Mesenchymal stem cell (in vitro differentiated cells and primary cell): ENCODE measurements around the gene ADAM33.
A peak's percentile ranks its signal among the peaks of the same experiment; 100 is the strongest.

Experiments
- DNase-seq: peaks from one replicate; pipeline ENCODE4 v3.0.0-alpha.2; 2013
- H2AFZ ChIP-seq: one replicate; pipeline ENCODE4 v1.6.1; 2013; ENCODE audit warnings: low read depth, mild to moderate bottlenecking, control low read depth, inconsistent platforms, low read length, moderate library complexity
- H2AK5ac ChIP-seq: 2 replicates; pipeline ENCODE4 v1.6.1; 2013; ENCODE audit warnings: low read length, moderate library complexity, mild to moderate bottlenecking, inconsistent platforms; ENCODE audit not compliant: severe bottlenecking
- H2BK120ac ChIP-seq: one replicate; pipeline ENCODE4 v1.6.1; 2013; ENCODE audit warnings: low read depth, mild to moderate bottlenecking, inconsistent platforms, low read length, moderate library complexity
- H2BK12ac ChIP-seq, 2 experiments: one replicate each; pipeline ENCODE4 v1.6.1; 2013; ENCODE audit warnings: inconsistent platforms in 2 of 2, low read length in 2 of 2, mild to moderate bottlenecking in 2 of 2, moderate library complexity in 2 of 2, control low read depth in 1 of 2
- H2BK15ac ChIP-seq: one replicate; pipeline ENCODE4 v1.6.1; 2013; ENCODE audit warnings: mild to moderate bottlenecking, low read depth, inconsistent platforms; ENCODE audit not compliant: poor library complexity, severe bottlenecking
- H2BK5ac ChIP-seq: 2 replicates; pipeline ENCODE4 v1.6.1; 2013; ENCODE audit warnings: low read depth, mild to moderate bottlenecking, low read length, control low read depth, inconsistent platforms; ENCODE audit not compliant: poor library complexity, severe bottlenecking
- H3K14ac ChIP-seq, 2 experiments: one replicate each; pipeline ENCODE4 v1.6.1; 2013; ENCODE audit warnings: inconsistent platforms in 2 of 2, low read length in 2 of 2, control low read depth in 1 of 2, mild to moderate bottlenecking in 1 of 2, moderate library complexity in 1 of 2
- H3K18ac ChIP-seq, 2 experiments: one replicate each; pipeline ENCODE4 v1.6.1; 2013; ENCODE audit warnings: inconsistent platforms in 2 of 2, low read length in 2 of 2, control low read depth in 1 of 2, low read depth in 1 of 2, mild to moderate bottlenecking in 1 of 2
- H3K23ac ChIP-seq, 2 experiments: one replicate each; pipeline ENCODE4 v1.6.1; 2013; ENCODE audit warnings: inconsistent platforms in 2 of 2, low read length in 2 of 2, mild to moderate bottlenecking in 2 of 2, moderate library complexity in 2 of 2, control low read depth in 1 of 2
- H3K27ac ChIP-seq: 2 replicates; pipeline ENCODE4 v1.5.1; 2013; ENCODE audit warnings: mild to moderate bottlenecking, moderate library complexity, low read length, control low read depth, inconsistent platforms; ENCODE audit not compliant: poor library complexity, severe bottlenecking
- H3K27me3 ChIP-seq, 2 experiments: 2 replicates each; pipeline versions ENCODE4 v1.6.1 to v1.7.0; 2013; ENCODE audit warnings: low read length in 2 of 2, mild to moderate bottlenecking in 2 of 2, moderate library complexity in 2 of 2, control low read depth in 1 of 2, inconsistent platforms in 1 of 2; ENCODE audit not compliant: control insufficient read depth in 1 of 2, insufficient read depth in 1 of 2
- H3K36me3 ChIP-seq, 2 experiments: 2 replicates each; pipeline versions ENCODE4 v1.6.1 to v1.7.0; 2013; ENCODE audit warnings: low read length in 2 of 2, control low read depth in 1 of 2, inconsistent platforms in 1 of 2, low read depth in 1 of 2, mild to moderate bottlenecking in 1 of 2; ENCODE audit not compliant: insufficient read depth in 2 of 2, control insufficient read depth in 1 of 2
- H3K4ac ChIP-seq, 2 experiments: one replicate each; pipeline ENCODE4 v1.6.1; 2013; ENCODE audit warnings: inconsistent platforms in 2 of 2, low read length in 2 of 2, mild to moderate bottlenecking in 2 of 2, moderate library complexity in 2 of 2, control low read depth in 1 of 2, low read depth in 1 of 2
- H3K4me1 ChIP-seq: 2 replicates; pipeline ENCODE4 v1.6.1; 2013; ENCODE audit warnings: low read depth, low read length, control low read depth; ENCODE audit not compliant: control insufficient read depth, insufficient read depth
- H3K4me2 ChIP-seq: 2 replicates; pipeline ENCODE4 v1.6.1; 2013; ENCODE audit warnings: low read length, mild to moderate bottlenecking, inconsistent platforms; ENCODE audit not compliant: poor library complexity, severe bottlenecking
- H3K4me3 ChIP-seq, 2 experiments: 2 replicates each; pipeline versions ENCODE4 v1.5.1 to v1.7.0; 2013; ENCODE audit warnings: low read length in 2 of 2, mild to moderate bottlenecking in 2 of 2, control low read depth in 1 of 2, low read depth in 1 of 2; ENCODE audit not compliant: insufficient read depth in 1 of 2
- H3K79me1 ChIP-seq: replicated peaks from 2 replicates; pipeline ENCODE4 v1.6.1; 2013; ENCODE audit warnings: mild to moderate bottlenecking, control low read depth, low read length, inconsistent platforms; ENCODE audit not compliant: poor library complexity, severe bottlenecking
- H3K9ac ChIP-seq: 2 replicates; pipeline ENCODE4 v1.7.0; 2013; ENCODE audit warnings: mild to moderate bottlenecking, low read length, moderate library complexity
- H3K9me3 ChIP-seq: 2 replicates; pipeline ENCODE4 v1.7.0; 2013; ENCODE audit warnings: mild to moderate bottlenecking, low read length; ENCODE audit not compliant: control insufficient read depth
- H4K8ac ChIP-seq: one replicate; pipeline ENCODE4 v1.6.1; 2013; ENCODE audit warnings: inconsistent platforms, mild to moderate bottlenecking, low read length, moderate library complexity
- H4K91ac ChIP-seq: one replicate; pipeline ENCODE4 v1.6.1; 2013; ENCODE audit warnings: mild to moderate bottlenecking, low read length, inconsistent platforms
- WGBS: methylation state at CpG from one replicate; pipeline ENCODE4 v1.1.7; 2013; ENCODE audit warnings: mixed read lengths; 5-methylcytosine and 5-hydroxymethylcytosine counted together

ADAM33 gene

GRCh38 chr20:3712279-3712873, 30.6 kb upstream of the ADAM33 start, which contains the start of gene SIGLEC1:
SIGLEC1 (minus strand) TSS chr20:3712600; CDS start chr20:3707128, 5,472 bp downstream.
- H3K9me3 ChIP-seq: no peaks in the 10 kb centered on the region
- H2BK12ac ChIP-seq: no peak within 1 kb of the TSS
- H2BK120ac ChIP-seq: no peak within 1 kb of the TSS
- no peak within 1 kb of the TSS for H3K14ac ChIP-seq
- no peak within 1 kb of the TSS for H3K27ac ChIP-seq
- no peak within 1 kb of the TSS for H4K8ac ChIP-seq
- peaks cover 8% of the 10 kb centered on the region for H3K4me1 ChIP-seq
- H3K27me3 ChIP-seq: peaks cover 0 to 9% of the 10 kb centered on the region in 2 experiments
- H2BK5ac ChIP-seq: no peak within 1 kb of the TSS
- H3K9ac ChIP-seq: peak within 1 kb of the TSS; percentile 53
- no peak within 1 kb of the TSS for H3K23ac ChIP-seq
- no peak within 1 kb of the TSS for H2AFZ ChIP-seq
- H3K4me2 ChIP-seq: no peak within 1 kb of the TSS
- H2AK5ac ChIP-seq: no peak within 1 kb of the TSS
- no peak within 1 kb of the TSS for H4K91ac ChIP-seq
- no peak for DNase-seq
- H3K4ac ChIP-seq: no peak within 1 kb of the TSS
- no peak within 1 kb of the TSS for H3K4me3 ChIP-seq
- no peaks in the 10 kb centered on the region for H3K36me3 ChIP-seq
- H3K18ac ChIP-seq: no peak within 1 kb of the TSS
- WGBS: 83% methylated on average over 12 of the region's 15 CpGs
- H3K79me1 ChIP-seq: no peaks in the 10 kb centered on the region
- H2BK15ac ChIP-seq: no peak within 1 kb of the TSS

- H2BK15ac ChIP-seq: no peak overlapping the region
- no peak overlapping the region for H3K4me3 ChIP-seq
- no peak overlapping the region for H4K91ac ChIP-seq
- no peak overlapping the region for H3K23ac ChIP-seq
- no peaks in the 10 kb centered on the region for H3K79me1 ChIP-seq
- H3K27me3 ChIP-seq: peaks cover 0 to 9% of the 10 kb centered on the region in 2 experiments
- no peak overlapping the region for H4K8ac ChIP-seq
- H3K14ac ChIP-seq: no peak overlapping the region
- H2BK5ac ChIP-seq: no peak overlapping the region
- no peak overlapping the region for H3K27ac ChIP-seq
- DNase-seq: no peak
- H3K36me3 ChIP-seq: no peaks in the 10 kb centered on the region
- 84% methylated on average over 4 of the region's 4 CpGs for WGBS
- H3K4ac ChIP-seq: no peak overlapping the region
- no peak overlapping the region for H3K4me2 ChIP-seq
- H2BK12ac ChIP-seq: no peak overlapping the region
- H3K9me3 ChIP-seq: no peaks in the 10 kb centered on the region
- H3K18ac ChIP-seq: no peak overlapping the region
- H2AFZ ChIP-seq: no peak overlapping the region
- no peak overlapping the region for H2AK5ac ChIP-seq
- H2BK120ac ChIP-seq: no peak overlapping the region
- peaks cover 8% of the 10 kb centered on the region for H3K4me1 ChIP-seq
- peak overlapping the region; percentile 53 for H3K9ac ChIP-seq
Measured at GRCh38 chr20:3711484-3711941, 29.7 kb upstream of the ADAM33 start.

GRCh38 chr20:3710703-3711483, 29.1 kb upstream of the ADAM33 start:
- no peak overlapping the region for H3K27ac ChIP-seq
- no peaks in the 10 kb centered on the region for H3K36me3 ChIP-seq
- peak overlapping the region; percentile 53 for H3K9ac ChIP-seq
- no peak overlapping the region for H2AK5ac ChIP-seq
- H4K8ac ChIP-seq: no peak overlapping the region
- H3K4me2 ChIP-seq: no peak overlapping the region
- DNase-seq: peak; percentile 60
- no peak overlapping the region for H3K23ac ChIP-seq
- H3K14ac ChIP-seq: no peak overlapping the region
- H2BK12ac ChIP-seq: no peak overlapping the region
- H3K79me1 ChIP-seq: no peaks in the 10 kb centered on the region
- H2BK120ac ChIP-seq: no peak overlapping the region
- H2BK15ac ChIP-seq: no peak overlapping the region
- no peak overlapping the region for H3K4ac ChIP-seq
- 27% methylated on average over 17 of the region's 18 CpGs for WGBS
- no peak overlapping the region for H3K4me3 ChIP-seq
- H3K27me3 ChIP-seq: peaks cover under 1 to 9% of the 10 kb centered on the region in 2 experiments
- no peak overlapping the region for H3K18ac ChIP-seq
- H4K91ac ChIP-seq: no peak overlapping the region
- H3K9me3 ChIP-seq: no peaks in the 10 kb centered on the region
- peaks cover 8% of the 10 kb centered on the region for H3K4me1 ChIP-seq
- no peak overlapping the region for H2BK5ac ChIP-seq
- no peak overlapping the region for H2AFZ ChIP-seq

- Histone ChIP-seq H3K23ac (no peak overlapping the region), H3K4me2 (no peak overlapping the region), H3K36me3 (no peaks in the 10 kb centered on the region), H2BK12ac (no peak overlapping the region), H3K27ac (no peak overlapping the region), H3K14ac (no peak overlapping the region), H3K4ac (no peak overlapping the region), H3K79me1 (no peaks in the 10 kb centered on the region), H3K27me3 (peaks cover 4 to 9% of the 10 kb centered on the region in 2 experiments), H2BK5ac (no peak overlapping the region), H2BK15ac (no peak overlapping the region), H3K4me1 (peaks cover 8% of the 10 kb centered on the region), H2AFZ (no peak overlapping the region), H3K9ac (no peak overlapping the region), H2BK120ac (no peak overlapping the region), H3K9me3 (no peaks in the 10 kb centered on the region), H3K4me3 (no peak overlapping the region), H4K91ac (no peak overlapping the region), H3K18ac (no peak overlapping the region), H2AK5ac (no peak overlapping the region), H4K8ac (no peak overlapping the region)
- 78% methylated on average over 6 of the region's 6 CpGs for WGBS
- no peak for DNase-seq
Measured at GRCh38 chr20:3710011-3710466, 28.2 kb upstream of the ADAM33 start.
